Heart left ventricle (tissue), 16 donors: Measurements from ENCODE around the gene EEF2KMT. TPM values are rescaled to one million over a fixed set of nuclear protein-coding genes. Genes with fewer than 3 reads are reported as not detected.
"Not testable (repeated sequence)": the region's sequence is repeated elsewhere in the genome, so short reads cannot be mapped to it uniquely, and the experiment has no call there.

Experiments used
- ATAC-seq, 4 donors: fragments of 200-7000 bp; cut with Tn5 transposase; one replicate each; pipeline ENCODE4 v1.9.1; 2020 to 2022; ENCODE audit warnings: moderate library complexity in 4 of 4, mild to moderate bottlenecking in 3 of 4, moderate number of reproducible peaks in 1 of 4
- DNase-seq, 5 donors: peaks; one replicate each; pipeline ENCODE4 v3.0.0-alpha.2; 2020
- H3K27ac ChIP-seq, 12 donors: fragments of 200-600 bp; sonication (generic) in 4 of 12; one replicate each; pipeline versions ENCODE4 v1.5.0 to v1.8.0; 2016 to 2022; ENCODE audit warnings: mild to moderate bottlenecking in 2 of 12
- H3K27me3 ChIP-seq, 9 donors: fragments of 200-600 bp; sonication (generic) in 2 of 9; one replicate each; pipeline versions ENCODE4 v1.5.1 to v1.8.0; 2016 to 2022; ENCODE audit warnings: mild to moderate bottlenecking in 3 of 9
- H3K36me3 ChIP-seq, 9 donors: fragments of 200-600 bp; sonication (generic) in 2 of 9; one replicate each; pipeline versions ENCODE4 v1.5.0 to v1.8.0; 2018 to 2022; ENCODE audit warnings: mild to moderate bottlenecking in 2 of 9
- H3K4me1 ChIP-seq, 12 donors: fragments of 200-600 bp; sonication (generic) in 4 of 12; one replicate each; pipeline versions ENCODE4 v1.5.0 to v1.8.0; 2016 to 2022; ENCODE audit warnings: mild to moderate bottlenecking in 3 of 12
- H3K4me3 ChIP-seq, 12 donors: fragments of 200-600 bp; sonication (generic) in 4 of 12; one replicate each; pipeline versions ENCODE4 v1.5.0 to v1.8.0; 2017 to 2022; ENCODE audit warnings: mild to moderate bottlenecking in 9 of 12, moderate library complexity in 4 of 12
- H3K9me3 ChIP-seq, 12 donors: fragments of 200-600 bp; sonication (generic) in 4 of 12; one replicate each; pipeline versions ENCODE4 v1.5.0 to v1.8.0; 2016 to 2022; ENCODE audit warnings: mild to moderate bottlenecking in 1 of 12
- POLR2A ChIP-seq, 2 donors: fragments of 450-650 bp; IDR thresholded peaks; one replicate each; pipeline ENCODE4 v1.6.1; 2017; ENCODE audit warnings: antibody characterized with exemption in 2 of 2, mild to moderate bottlenecking in 2 of 2, moderate library complexity in 2 of 2
- WGBS, 4 donors: extraction: QIAGEN DNeasy Blood & Tissue Kit in 2 of 4; methylation state at CpG; one replicate each; pipeline versions ENCODE4 v1.1.5 to v1.1.7; 2013 to 2018; 5-methylcytosine and 5-hydroxymethylcytosine counted together
- intact Hi-C, 10 donors: fragments of 100-400 bp; cut with DNase I; formaldehyde crosslinking; loops; one replicate each; pipeline versions ENCODE4 v1.11.1 to v1.14.2; 2022
- polyA plus RNA-seq, 2 donors: library from polyadenylated mRNA; stranded (reverse); fragments of 200-250 nt; gene quantifications; one replicate each; pipeline ENCODE4 v1.2.3, GENCODE V29; 2013
- total RNA-seq, 9 donors: library from RNA; depleted of rRNA in 2 of 9; stranded (reverse); fragments of >200 nt in 2 of 9; fragmentation: NEBNext Ultra II Directional in 3 of 9; extraction: Animal tissue kit (Norgen Biotek cat#: 25700) in 3 of 9; gene quantifications; one replicate each; pipeline versions ENCODE4 v1.1.0 to v1.2.4, GENCODE V29; 2016 to 2023
- donor health status: ischemic (EF 13 %, LVEDD 7.1; RV severe dilation, severe dysfunction).
- donor health status: healthy with polysubstance abuse.
- donor health status: DM: no; HTN: yes; CAD: no.
- donor health status: DM: no; HTN: no; CAD: no.
- donor health status: ischemic (EF 25% LVEDD 6.9; RV normal size, moderate dysfunction).
- donor health status: ischemic (EF 25% LVEDD 5.7; RV mildly dilated, moderate dysfunction).
- donor health status: healthy.
- donor health status: DM: yes; HTN: yes; CAD: no.
- donor health status: ischemic (EF 35%, LVEDD 5.7; RV mildly dilated, moderate dysfunction).
- donor health status: nonischemic (EF 11% LVEDD 7.7; RV severe dilation, severe dysfunction).
- donor health status: DM: yes; HTN: yes; CAD: no.
- donor health status: PGD.
- donor health status: ischemic (EF 29% LVEDD 5.4; RV normal size, mild dysfunction).
- donor health status: nonischemic (EF 23%, LVEDD 6.1; RV moderate dilation, normal function).

The EEF2KMT gene
- total and polyA plus RNA-seq, 11 donors: 3.2 to 11.6 (median 7.2) TPM

DNA sequence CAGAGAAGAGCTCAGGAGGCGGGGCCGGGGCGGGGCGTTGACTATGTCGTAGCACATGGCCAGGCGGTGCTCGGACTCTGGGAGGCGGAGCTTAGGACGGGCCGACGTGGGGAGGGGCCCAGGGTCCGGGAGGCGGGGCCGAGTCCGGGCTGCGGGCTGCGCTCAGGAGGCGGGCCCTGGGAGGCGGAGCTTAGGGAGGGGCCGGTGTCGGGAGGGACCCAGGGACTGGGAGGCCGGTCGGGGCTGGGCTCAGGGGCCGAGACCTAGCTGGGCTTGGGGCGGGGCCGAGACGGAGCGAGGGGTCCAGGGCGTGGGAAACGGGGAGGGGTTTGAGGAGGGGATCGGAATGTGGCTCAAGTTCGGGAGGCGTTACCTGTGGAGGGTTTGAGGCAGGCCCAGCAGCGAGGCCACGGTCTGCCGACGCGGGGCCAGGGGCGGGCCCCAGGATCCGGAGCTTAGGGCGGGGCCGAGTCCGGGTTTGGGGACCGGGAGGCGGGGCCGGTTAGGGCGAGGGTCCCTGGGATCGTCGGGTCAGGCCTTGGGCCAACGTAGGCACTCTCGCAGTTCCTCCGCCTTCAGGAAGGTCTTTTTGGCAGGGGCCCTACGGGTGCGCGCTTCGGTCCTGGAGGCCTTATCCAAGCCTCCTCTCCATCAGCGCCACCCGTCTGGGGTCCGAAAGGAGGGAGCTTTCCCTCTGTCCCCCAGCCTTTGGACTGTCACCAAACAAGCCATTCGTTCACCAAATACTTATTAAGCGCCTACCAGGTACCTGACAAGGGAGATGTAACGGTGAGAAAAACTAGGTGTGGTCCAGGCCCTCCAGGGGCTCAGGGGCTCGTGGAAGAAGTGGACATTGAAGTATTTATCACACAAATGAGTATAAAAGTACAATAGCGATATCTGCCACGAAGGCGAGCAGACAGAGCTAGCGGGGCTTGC, 895 bp upstream of the EEF2KMT start:
- WGBS, 4 donors: 1 to 5% (median 2%) methylated on average over 19 to 57 of the region's 67 CpGs
- intact Hi-C loops: not testable (repeated sequence)
- TF ChIP-seq POLR2A (IDR thresholded peaks at IDR 0.05): peak in 1 of 2 donors; percentile 11

DNA sequence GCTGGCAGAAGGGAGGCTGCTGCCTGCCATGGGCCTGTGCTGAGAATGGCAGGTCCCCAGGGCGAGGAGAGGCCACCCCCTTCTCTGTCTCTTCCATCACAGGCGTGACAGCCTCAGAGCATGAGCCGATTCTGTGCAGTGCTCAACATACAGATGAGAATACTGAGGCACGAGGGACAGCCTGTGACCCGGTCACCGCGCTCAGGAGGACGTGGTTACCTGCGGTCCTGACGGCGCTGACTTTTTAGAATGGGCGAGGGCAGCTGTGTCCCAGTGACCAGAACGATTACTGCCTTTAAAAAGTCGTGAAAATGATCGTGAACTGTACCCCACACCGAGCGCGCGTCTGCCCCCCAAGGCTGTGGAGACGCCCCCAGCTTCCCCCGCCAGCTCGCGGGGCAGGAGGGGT, 530 bp downstream of the EEF2KMT start:
- WGBS, 4 donors: 1 to 2% (median 1%) methylated on average over 14 to 23 of the region's 23 CpGs
- peak overlapping the region; percentile 5 to 88 (median 77) for H3K27ac ChIP-seq
- intact Hi-C loops: not testable (repeated sequence)

More for the DNA sequence above, 895 bp upstream of the EEF2KMT start:
- not testable (repeated sequence) for ATAC-seq, H3K9me3 ChIP-seq, H3K27me3 ChIP-seq, H3K36me3 ChIP-seq
- Histone ChIP-seq H3K4me3 (peak overlapping the region; percentile 27 to 95 (median 82)), H3K27ac (peak overlapping the region; percentile 20 to 88 (median 83)), H3K4me1 (peaks cover 0 to 15% (median 1%) of the 10 kb centered on the region in 12 donors)
- DNase-seq: peak; percentile 74 to 87 (median 83)

GRCh38 chr16:5096437-5097060, 1.0 kb downstream of the EEF2KMT start:
- Histone ChIP-seq H3K4me3 (peak overlapping the region in 9 of 12 donors; percentile 60 to 95 (median 84)), H3K27ac (peak overlapping the region in 5 of 12 donors; percentile 66 to 87 (median 81)), H3K4me1 (peaks cover 0 to 15% (median 1%) of the 10 kb centered on the region in 12 donors)
- H3K36me3 ChIP-seq, intact Hi-C loops, H3K9me3 ChIP-seq, ATAC-seq, H3K27me3 ChIP-seq, DNase-seq: not testable (repeated sequence)
- WGBS, 4 donors: 31 to 40% (median 37%) methylated on average over 5 to 7 of the region's 7 CpGs

More for the DNA sequence above, 530 bp downstream of the EEF2KMT start:
- H3K27me3 ChIP-seq, H3K9me3 ChIP-seq, H3K36me3 ChIP-seq, ATAC-seq: not testable (repeated sequence)
- Histone ChIP-seq H3K4me1 (peaks cover 0 to 15% (median 1%) of the 10 kb centered on the region in 12 donors), H3K4me3 (peak overlapping the region; percentile 60 to 95 (median 82))
- peak in 2 of 5 donors; percentile 25 to 67 for DNase-seq

- H3K4me1 ChIP-seq: peaks cover 0 to 15% (median 1%) of the 10 kb centered on the region in 12 donors
- 57 to 79% (median 63%) methylated on average over 8 to 11 of the region's 11 CpGs for WGBS, 4 donors
- ATAC-seq, H3K9me3 ChIP-seq, DNase-seq, H3K4me3 ChIP-seq, H3K27me3 ChIP-seq, intact Hi-C loops, H3K36me3 ChIP-seq, H3K27ac ChIP-seq: not testable (repeated sequence)
Measured at GRCh38 chr16:5095145-5095830, 2.3 kb downstream of the EEF2KMT start.

DNA sequence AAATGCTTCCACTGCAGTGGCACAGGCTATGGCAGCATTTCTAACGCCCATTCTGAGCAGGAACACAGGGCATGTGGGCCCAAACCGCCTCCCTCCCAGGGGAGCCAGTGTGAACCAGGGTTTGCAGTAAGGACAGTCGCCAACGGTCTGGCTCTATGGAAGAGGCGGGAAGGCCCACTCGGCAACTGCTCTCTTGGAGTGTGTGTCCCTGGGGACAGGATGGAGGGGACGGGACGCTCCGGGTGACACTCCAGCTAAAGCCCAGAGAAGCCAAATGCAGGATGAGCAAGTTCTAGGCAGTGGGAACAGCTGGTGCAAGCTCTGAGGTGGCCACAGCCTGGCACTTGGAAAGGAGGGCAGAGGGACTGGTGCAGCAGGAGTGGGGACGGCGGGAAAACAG, 3.8 kb downstream of the EEF2KMT start:
- intact Hi-C loops, H3K27me3 ChIP-seq, H3K27ac ChIP-seq, H3K9me3 ChIP-seq, DNase-seq, ATAC-seq, H3K4me3 ChIP-seq: not testable (repeated sequence)
- H3K36me3 ChIP-seq: peaks cover 0 to 12% (median 3%) of the 10 kb centered on the region in 9 donors
- WGBS, 4 donors: 67 to 92% (median 70%) methylated on average over 9 to 11 of the region's 11 CpGs
- H3K4me1 ChIP-seq: peaks cover 0 to 12% (median under 1%) of the 10 kb centered on the region in 12 donors

GRCh38 chr16:5093081-5093480, 4.5 kb downstream of the EEF2KMT start:
- intact Hi-C loops, H3K4me1 ChIP-seq, DNase-seq, H3K4me3 ChIP-seq, ATAC-seq, H3K27me3 ChIP-seq, H3K9me3 ChIP-seq, H3K27ac ChIP-seq: not testable (repeated sequence)
- WGBS, 4 donors: 83 to 93% (median 88%) methylated on average over 5 to 9 of the region's 9 CpGs
- peaks cover 0 to 19% (median 3%) of the 10 kb centered on the region in 9 donors for H3K36me3 ChIP-seq

DNA sequence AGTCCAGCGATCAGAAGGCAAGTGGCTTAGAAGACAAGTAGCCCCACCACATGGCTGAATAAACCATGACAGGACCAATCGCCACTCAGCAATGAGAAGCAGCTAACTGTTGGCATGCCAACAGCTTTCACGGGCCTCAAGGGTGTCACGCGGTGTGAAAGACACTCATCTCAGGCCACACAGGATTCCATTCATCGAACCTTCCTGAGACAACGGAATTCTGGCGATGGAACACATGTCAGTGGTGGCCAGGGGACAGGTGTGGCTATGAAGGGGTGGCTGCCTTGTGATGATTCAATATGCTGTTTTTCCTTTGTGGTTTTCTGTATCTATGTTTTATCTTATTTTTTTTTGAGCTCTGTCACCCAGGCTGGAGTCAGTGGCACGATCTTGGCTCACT, 7.0 kb downstream of the EEF2KMT start:
- H3K27me3 ChIP-seq, DNase-seq, H3K9me3 ChIP-seq, H3K4me1 ChIP-seq, intact Hi-C loops, H3K27ac ChIP-seq, ATAC-seq, H3K4me3 ChIP-seq: not testable (repeated sequence)
- 80 to 92% (median 87%) methylated on average over 9 of the region's 9 CpGs for WGBS, 4 donors
- peaks cover 0 to 35% (median 15%) of the 10 kb centered on the region in 9 donors for H3K36me3 ChIP-seq

GRCh38 chr16:5089911-5090555, 7.6 kb downstream of the EEF2KMT start:
- DNase-seq, ATAC-seq, H3K9me3 ChIP-seq, H3K27ac ChIP-seq, H3K4me1 ChIP-seq, H3K4me3 ChIP-seq, H3K27me3 ChIP-seq: not testable (repeated sequence)
- intact Hi-C loops: loop anchor here in 1 of 10 donors (10.0 kb wide), 1 partner anchor 235 kb away; no protein-coding TSS in a partner anchor
- H3K36me3 ChIP-seq: peaks cover 0 to 38% (median 19%) of the 10 kb centered on the region in 9 donors
- WGBS, 4 donors: 90 to 93% (median 90%) methylated on average over 17 to 26 of the region's 26 CpGs

DNA sequence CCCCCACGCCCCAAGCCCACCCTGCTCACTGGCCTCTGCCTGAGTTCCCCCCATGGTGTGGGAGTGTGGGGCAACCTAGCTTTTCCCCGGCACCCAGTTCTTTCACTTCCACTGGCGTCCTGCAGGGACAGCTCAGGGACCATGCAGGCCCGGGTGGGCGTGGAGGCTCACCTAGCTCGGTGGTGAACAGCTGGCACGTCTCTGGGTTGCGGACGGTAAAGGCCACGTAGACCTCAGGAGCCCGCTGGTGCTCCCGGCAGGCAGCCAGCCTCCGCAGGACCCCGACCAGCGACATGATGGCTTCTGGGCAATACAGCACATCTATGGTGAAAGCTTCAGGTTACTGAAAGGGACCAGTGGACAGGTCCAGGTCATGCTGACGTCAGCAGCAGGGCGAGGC, 8.7 kb downstream of the EEF2KMT start:
- not testable (repeated sequence) for H3K27ac ChIP-seq, DNase-seq, ATAC-seq, H3K4me1 ChIP-seq, H3K27me3 ChIP-seq, H3K9me3 ChIP-seq, H3K4me3 ChIP-seq
- peaks cover 0 to 42% (median 22%) of the 10 kb centered on the region in 9 donors for H3K36me3 ChIP-seq
- WGBS, 4 donors: 88 to 93% (median 92%) methylated on average over 4 to 17 of the region's 17 CpGs
- intact Hi-C loops: loop anchor here in 1 of 10 donors (10.0 kb wide), 1 partner anchor 234 kb away; no protein-coding TSS in a partner anchor
